ENCODE data around the gene NR1D1. TPM values are rescaled to one million over a fixed set of nuclear protein-coding genes. Genes with fewer than 3 reads are reported as not detected.

NR1D1 gene
- total and polyA plus RNA-seq, 2 of the 13 experiments (the other 11 are each of a cell fraction or from before 2014, with no cell fraction given): 2.1 to 2.7 TPM

DNA sequence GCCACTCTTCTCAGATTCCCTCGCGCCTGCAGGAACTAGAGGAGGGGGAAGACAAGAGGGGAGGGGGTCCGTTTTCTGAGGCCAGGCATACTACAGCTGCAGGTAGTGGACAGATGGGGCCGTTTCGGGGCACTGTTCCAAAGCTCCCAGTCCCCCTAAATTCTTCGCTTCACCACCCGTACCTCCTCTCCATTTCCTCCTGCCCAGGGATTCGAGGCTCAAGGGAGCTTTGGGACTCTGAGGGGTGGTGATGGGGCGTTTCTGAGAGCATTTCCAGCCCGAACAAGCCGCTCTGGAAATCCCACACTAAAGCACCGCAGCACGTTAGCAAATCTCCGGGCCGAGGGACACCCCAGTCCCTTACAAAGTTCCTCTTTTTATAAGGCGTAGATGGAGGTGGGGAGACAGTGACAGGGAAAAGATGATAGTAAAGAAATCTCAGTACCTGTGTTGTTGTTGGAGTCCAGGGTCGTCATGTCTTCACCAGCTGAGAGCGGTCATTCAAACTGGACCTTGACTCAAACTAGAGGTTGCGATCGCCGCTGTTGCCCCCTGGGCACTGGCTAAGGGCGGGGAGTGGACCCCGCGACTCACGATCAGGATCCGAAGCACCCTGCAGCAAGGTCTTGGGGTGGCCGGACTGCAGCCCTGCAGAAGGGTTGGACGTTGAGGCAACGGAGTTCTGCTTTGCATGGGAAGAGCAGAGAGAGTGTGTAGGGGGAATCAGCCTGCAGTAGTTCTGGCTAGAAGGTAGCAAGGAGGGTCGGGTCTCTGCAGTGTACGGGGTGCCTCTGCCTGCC is 570 bp downstream of the NR1D1 start:
- 3% methylated on average over 31 of the region's 31 CpGs for WGBS (ENCODE audit: low lambda C conversion rate)
- ATAC-seq: peak; percentile 4
- TF ChIP-seq CAMTA2 (CRISPR knock-in tag; IDR thresholded peaks at IDR 0.05; ENCODE audit: borderline replicate concordance) (no peak), DNMT1 (CRISPR knock-in tag; IDR thresholded peaks at IDR 0.05) (no peak), SMAD1 (CRISPR knock-in tag; IDR thresholded peaks at IDR 0.05; ENCODE audit: borderline replicate concordance, low read depth) (peak; percentile 8; the same call in 1 of the 2 replicates), CCDC6 (CRISPR knock-in tag; IDR thresholded peaks at IDR 0.05) (no peak), MTA1 (CRISPR knock-in tag; IDR thresholded peaks at IDR 0.05; ENCODE audit: borderline replicate concordance) (no peak), GATAD2A (CRISPR knock-in tag; IDR thresholded peaks at IDR 0.05) (no peak), ZNF160 (CRISPR knock-in tag; IDR thresholded peaks at IDR 0.05) (peak; percentile 3; the same call in 1 of the 2 replicates), ZNF713 (CRISPR knock-in tag; IDR thresholded peaks at IDR 0.05) (0 out of 2 replicates have a peak, but pooled peaks have one; percentile 6), RCOR2 (CRISPR knock-in tag; IDR thresholded peaks at IDR 0.05) (no peak), POLR2A (IDR thresholded peaks at IDR 0.05; ENCODE audit: insufficient read depth in 1 of 2, low read depth in 2 of 2, low read length in 2 of 2) (0 out of 4 replicates have a peak, but pooled peaks of 1 of the 2 experiments have one; percentile 3), HNF4G (IDR thresholded peaks at IDR 0.05; ENCODE audit: borderline replicate concordance, low read depth, low read length) (no peak), HNF4G (CRISPR knock-in tag; IDR thresholded peaks at IDR 0.05; ENCODE audit: borderline replicate concordance, low read depth) (0 out of 2 replicates have a peak, but pooled peaks have one; percentile 3), ZNF501 (CRISPR knock-in tag; IDR thresholded peaks at IDR 0.05) (0 out of 2 replicates have a peak, but pooled peaks have one; percentile 11), NFE2 (CRISPR knock-in tag; IDR thresholded peaks at IDR 0.05) (no peak), TCF7 (IDR thresholded peaks at IDR 0.05; ENCODE audit: low read depth) (0 out of 2 replicates have a peak, but pooled peaks have one; percentile 24), HOXA7 (CRISPR knock-in tag; IDR thresholded peaks at IDR 0.05) (no peak; the same call in 1 of the 2 replicates), SP2 (CRISPR knock-in tag; IDR thresholded peaks at IDR 0.05) (peak; percentile 36), ZNF124 (CRISPR knock-in tag; IDR thresholded peaks at IDR 0.05) (no peak), HOXD1 (CRISPR knock-in tag; IDR thresholded peaks at IDR 0.05) (no peak), TP53 (CRISPR knock-in tag; conservative IDR thresholded peaks at IDR 0.05) (0 out of 2 replicates have a peak, but pooled peaks have one; percentile 16), GLI4 (CRISPR knock-in tag; IDR thresholded peaks at IDR 0.05; ENCODE audit: borderline replicate concordance) (no peak; the same call in 1 of the 2 replicates)
- TF ChIP-seq, protein P1, sequence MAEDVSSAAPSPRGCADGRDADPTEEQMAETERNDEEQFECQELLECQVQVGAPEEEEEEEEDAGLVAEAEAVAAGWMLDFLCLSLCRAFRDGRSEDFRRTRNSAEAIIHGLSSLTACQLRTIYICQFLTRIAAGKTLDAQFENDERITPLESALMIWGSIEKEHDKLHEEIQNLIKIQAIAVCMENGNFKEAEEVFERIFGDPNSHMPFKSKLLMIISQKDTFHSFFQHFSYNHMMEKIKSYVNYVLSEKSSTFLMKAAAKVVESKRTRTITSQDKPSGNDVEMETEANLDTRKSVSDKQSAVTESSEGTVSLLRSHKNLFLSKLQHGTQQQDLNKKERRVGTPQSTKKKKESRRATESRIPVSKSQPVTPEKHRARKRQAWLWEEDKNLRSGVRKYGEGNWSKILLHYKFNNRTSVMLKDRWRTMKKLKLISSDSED (CRISPR knock-in tag; IDR thresholded peaks at IDR 0.05): no peak
- TF ChIP-seq, protein P2, sequence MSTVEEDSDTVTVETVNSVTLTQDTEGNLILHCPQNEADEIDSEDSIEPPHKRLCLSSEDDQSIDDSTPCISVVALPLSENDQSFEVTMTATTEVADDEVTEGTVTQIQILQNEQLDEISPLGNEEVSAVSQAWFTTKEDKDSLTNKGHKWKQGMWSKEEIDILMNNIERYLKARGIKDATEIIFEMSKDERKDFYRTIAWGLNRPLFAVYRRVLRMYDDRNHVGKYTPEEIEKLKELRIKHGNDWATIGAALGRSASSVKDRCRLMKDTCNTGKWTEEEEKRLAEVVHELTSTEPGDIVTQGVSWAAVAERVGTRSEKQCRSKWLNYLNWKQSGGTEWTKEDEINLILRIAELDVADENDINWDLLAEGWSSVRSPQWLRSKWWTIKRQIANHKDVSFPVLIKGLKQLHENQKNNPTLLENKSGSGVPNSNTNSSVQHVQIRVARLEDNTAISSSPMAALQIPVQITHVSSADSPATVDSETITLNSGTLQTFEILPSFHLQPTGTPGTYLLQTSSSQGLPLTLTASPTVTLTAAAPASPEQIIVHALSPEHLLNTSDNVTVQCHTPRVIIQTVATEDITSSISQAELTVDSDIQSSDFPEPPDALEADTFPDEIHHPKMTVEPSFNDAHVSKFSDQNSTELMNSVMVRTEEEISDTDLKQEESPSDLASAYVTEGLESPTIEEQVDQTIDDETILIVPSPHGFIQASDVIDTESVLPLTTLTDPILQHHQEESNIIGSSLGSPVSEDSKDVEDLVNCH (CRISPR knock-in tag; IDR thresholded peaks at IDR 0.05): no peak

More for the DNA sequence above, 570 bp downstream of the NR1D1 start:
- DNase-seq (ENCODE audit: low spot score) (no peak), FAIRE-seq (no peak)
- no peaks in the 10 kb centered on the region for H4K20me1 ChIP-seq (ENCODE audit: insufficient read depth, low read length)
- BruUV-seq (replicated peaks): TSS peak; percentile 83
- H3K79me2 ChIP-seq (ENCODE audit: insufficient read depth, low read length): peaks cover 18% of the 10 kb centered on the region
- peak overlapping the region; percentile 94 for H3K4me2 ChIP-seq (ENCODE audit: low read depth, low read length)
- H3K9ac ChIP-seq (ENCODE audit: insufficient read depth, low read depth, low read length): peak overlapping the region; percentile 94
- H3K36me3 ChIP-seq (replicated peaks in 1 of 2; ENCODE audit: control insufficient read depth in 1 of 2, insufficient read depth in 2 of 2, low read length in 2 of 2): peaks cover 14 to 27% of the 10 kb centered on the region in 2 experiments
- ChIA-PET POLR2A (interaction anchor here (0.5 to 8.1 kb wide), 31 partner anchors 10 to 1589 kb away, joined by 3 to 568 read pairs (median 9); partner anchors contain the start of genes CASC3, CDK12, CSF3 and EIF1), CTCF (ENCODE audit: low intra/inter-chr PET ratio, low total read pairs) (no interaction called here)
- peak overlapping the region; percentile 95 for H3K27ac ChIP-seq (ENCODE audit: extremely low read length, insufficient read depth, low read length)
- no peaks in the 10 kb centered on the region; a peak in 1 of 5 replicates for H3K27me3 ChIP-seq (ENCODE audit: control insufficient read depth in 1 of 2, insufficient read depth in 2 of 2, low read length in 2 of 2)
- intact Hi-C loops (cut with micrococcal nuclease; ENCODE audit: unreplicated experiment): loop anchor here (10.0 kb wide), 1 partner anchor 175 kb away; the partner anchor contains the start of genes LRRC3C and ORMDL3
- peaks cover 75% of the 10 kb centered on the region for H3K4me1 ChIP-seq (ENCODE audit: insufficient read depth, low read length)
- in situ Hi-C loops (cut with HindIII; ENCODE audit: extremely low pct_ligation_motif_present, low pct_unique_long_range_greater_than_20kb): no loop called here
- H2AFZ ChIP-seq (ENCODE audit: low read length): no peak overlapping the region
- no peaks in the 10 kb centered on the region for H3K9me3 ChIP-seq (ENCODE audit: low read length)
- H3K4me3 ChIP-seq (replicated peaks in 1 of 3; ENCODE audit: insufficient read depth in 1 of 3, low read depth in 2 of 3, low read length in 3 of 3): peak overlapping the region; percentile 72 to 86 (median 79)
